Amniotic stem cell (primary cell): Measurements from ENCODE around the gene LDHB.
"Not testable (repeated sequence)": the region's sequence is repeated elsewhere in the genome, so short reads cannot be mapped to it uniquely, and the experiment has no call there.

Experiments
- DNase-seq: peaks from one replicate; lab custom pipeline; 2025; lab: John Stamatoyannopoulos, UW

LDHB gene

DNA sequence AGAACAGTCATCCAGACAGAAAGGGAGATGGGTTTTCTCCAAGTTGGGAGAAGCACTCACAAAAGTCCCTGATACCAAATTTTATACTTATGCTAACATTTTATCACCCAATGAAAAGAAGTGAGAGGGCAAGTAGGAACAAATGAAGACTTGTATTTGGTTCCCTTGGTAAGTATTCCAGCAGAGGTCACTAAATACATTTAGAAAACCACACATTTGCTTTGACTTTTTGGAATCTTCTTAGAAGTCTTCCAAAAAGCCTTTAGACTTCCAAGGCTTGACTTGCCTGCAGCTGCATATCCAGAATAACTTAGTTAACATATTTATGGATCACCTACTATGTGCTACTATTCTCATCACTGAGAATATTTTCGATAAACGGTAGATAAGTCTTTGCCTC is 49.9 kb downstream of the LDHB start:
- DNase-seq, result no peak

DNA sequence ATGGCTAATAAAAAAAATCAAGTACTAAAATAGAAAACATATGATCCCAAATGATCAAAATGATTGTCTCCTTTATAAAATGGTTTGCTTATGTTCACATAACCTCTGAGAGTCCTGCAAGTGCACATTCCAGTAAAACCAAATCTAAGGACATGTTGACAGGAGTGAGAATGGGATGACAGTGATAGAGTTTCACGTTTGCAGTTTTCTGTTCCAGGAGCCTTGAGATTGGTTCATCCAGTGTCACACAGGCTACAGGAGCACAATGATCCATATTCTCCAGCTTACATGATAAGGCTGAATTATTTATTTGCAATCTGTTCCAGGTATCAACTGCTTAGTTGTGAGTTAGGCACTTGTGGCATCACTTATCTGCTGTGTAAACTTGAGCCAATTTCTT is 51.5 kb downstream of the LDHB start:
- no peak for DNase-seq

DNA sequence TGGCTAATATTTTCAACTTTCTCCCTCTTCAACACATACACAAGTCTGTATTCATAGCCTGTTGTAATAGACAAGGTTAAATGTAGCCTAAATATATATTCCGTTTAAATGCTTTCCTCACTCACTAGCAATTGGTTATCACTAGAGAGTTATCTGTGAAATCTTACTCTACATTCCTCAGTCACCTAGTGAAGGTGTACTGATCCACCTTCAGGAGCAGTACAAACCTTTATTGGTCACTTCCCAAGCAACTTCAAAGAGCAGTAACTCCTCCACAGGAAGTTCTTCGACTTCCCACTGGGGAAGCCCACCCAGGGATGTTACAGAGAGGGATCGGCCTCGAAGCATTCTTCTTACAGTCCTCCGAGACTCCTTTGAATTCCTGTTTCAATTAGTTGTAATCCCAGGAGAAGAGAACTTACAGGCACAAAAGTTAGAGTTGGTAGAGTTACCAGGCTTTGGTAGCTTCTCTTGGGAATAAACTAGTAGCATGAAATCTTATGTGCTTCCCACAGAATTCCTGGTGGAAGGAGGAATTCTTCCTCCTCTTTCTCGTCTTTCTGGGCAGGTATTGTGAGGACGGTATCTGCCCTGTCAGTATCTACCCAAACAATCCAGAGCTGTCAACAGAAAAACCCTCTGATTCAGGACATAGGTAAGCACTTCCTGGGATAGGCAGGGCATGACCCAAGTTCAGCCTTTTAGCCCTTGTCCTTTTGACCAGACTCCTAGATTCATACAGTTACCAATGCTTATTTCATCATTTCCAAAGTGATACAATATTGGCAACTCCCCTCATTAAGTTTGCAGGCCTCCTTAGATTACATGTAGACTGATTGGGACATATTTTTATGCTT is 53.2 kb downstream of the LDHB start, which contains the start of gene GYS2:
GYS2 (minus strand) TSS at position 603 of the 857 bp plus-strand sequence; CDS start at position 348, 255 bp downstream.
- no peak for DNase-seq

DNA sequence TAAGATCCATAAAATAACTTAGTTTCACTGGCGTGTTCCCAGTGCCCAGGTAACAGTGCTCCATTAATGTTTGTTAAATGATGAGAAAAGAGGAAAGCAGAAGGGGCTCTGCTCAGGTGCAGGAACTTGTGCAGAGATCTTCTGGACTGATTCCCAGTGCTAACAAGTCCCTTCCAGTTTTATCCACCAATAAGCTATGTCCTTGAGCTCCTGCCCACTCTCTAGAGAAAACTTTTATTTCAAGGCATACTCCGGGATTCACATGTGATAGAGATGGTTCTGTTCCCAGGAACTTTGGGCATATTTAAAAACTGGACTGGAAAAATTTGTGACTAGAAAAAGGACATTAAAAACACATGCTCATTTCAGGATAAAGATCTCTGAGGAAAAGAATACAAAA is 54.9 kb downstream of the LDHB start:
- no peak for DNase-seq

DNA sequence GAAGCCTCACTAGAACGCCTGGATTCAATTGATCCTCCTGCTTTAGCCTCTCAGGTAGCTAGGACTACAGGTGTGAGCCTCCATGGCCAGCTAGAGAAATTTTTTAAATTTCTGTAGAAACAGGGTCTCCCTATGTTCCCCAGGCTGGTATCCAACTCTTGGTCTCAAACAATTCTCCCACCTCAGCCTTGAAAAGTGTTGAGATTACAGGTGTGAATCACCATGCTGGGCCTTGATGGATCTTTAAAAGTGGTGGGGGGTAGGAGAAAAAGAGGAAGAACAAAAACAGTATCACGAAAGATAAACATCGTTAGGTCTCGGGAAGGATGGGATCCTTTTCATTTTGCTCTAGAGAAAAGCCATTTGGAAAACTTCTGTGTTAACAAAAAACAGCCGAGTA is 57.4 kb downstream of the LDHB start:
- no peak for DNase-seq

DNA sequence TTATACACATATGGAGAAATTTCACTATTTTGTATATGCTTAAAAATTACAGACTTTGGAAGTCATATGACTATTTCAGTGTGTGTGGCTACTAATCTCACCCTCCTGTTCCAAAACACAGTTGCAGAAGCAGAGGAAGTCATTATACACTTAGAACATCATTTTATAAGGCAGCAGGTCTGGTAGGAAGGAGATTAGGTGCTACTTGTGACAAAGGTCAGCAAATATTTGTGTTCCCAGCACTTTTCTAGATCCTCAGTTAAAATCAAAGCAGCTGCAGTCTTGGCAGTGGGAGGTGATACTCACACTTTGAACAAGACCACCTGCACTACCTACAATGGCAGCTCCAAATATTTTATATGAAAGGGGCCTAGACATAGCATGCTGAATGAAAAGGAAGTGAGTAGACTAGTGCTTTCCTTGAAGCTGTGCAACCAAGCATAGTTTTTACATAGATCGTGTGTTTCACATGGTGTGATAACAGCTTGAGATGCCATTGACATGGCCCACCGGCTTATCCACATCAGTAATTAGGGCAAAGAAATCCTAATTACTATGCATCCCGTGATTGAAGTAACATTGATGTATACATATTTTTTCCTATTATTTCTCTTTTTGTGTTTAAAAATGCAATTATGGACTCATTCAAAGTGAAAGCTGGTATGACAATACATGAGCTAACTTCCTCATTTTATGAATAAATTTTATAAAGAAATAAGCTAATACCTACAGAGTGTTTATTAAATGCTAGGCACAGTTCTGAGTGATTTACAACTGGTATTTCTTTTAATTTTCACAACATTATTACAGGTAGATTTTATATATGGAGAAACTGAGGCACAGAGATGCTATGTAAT is 58.3 kb downstream of the LDHB start:
- DNase-seq, result no peak

DNA sequence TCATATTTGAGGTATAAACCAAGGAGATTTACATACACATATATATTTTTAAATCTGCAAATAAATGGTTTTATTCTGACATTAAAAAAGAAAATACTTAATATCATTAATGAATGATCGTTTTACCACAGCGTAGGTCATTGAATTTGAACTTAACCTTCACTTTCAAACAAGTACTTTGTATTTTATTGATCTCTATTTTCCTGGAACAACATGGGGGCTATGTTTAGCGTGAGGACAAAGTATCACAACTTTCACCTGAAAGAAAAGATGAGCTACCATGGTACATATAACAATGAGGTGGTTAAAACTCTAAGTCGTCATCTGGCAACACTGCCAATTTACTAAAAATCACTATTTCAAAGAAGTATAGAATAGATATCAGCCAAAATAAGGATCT is 59.0 kb downstream of the LDHB start:
- DNase-seq, result no peak

DNA sequence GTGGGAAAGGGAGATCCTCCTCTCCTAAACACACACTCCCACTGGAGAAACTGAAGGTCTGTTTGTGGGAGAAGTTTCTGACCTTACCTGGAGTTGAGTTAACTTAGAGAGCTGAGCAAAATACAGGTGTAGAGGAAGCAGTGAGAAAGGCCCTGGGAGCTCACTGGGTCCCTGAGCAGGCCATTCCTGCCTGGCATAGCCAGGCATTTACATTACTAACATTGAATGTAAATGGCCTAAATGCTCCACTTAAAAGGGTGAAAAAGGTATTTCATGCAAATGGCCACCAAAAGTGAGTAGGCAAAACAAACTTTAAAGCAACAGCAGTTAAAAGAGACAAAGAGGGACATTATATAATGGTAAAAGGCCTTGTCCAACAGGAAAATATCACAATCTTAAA is 62.3 kb downstream of the LDHB start:
- not testable (repeated sequence) for DNase-seq

DNA sequence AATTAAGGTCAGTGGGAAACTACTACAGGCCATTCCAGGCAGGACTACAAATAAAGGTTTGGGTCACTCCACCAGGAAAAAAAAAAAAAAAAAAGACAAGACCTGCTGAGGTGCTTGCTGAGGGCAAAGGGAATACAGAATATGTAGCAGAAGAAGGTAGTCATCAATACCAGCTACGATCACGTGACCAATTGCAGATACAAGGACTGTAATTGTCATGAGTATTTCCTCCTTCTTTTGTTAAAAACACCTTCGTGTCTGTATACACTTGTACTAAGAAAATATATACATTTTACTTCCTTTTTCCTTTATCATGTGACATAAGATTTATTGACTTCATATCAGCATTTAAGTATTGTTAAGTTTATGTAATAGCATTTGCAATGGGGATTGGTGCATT is 72.2 kb downstream of the LDHB start:
- no peak for DNase-seq
